ENCODE data around the gene FAM53A. TPM values are rescaled to one million over a fixed set of nuclear protein-coding genes. Genes with fewer than 3 reads are reported as not detected.

Gene FAM53A
- total RNA-seq, 1 donor from 2014 or later = 1.7 TPM

- TF ChIP-seq, protein P1, sequence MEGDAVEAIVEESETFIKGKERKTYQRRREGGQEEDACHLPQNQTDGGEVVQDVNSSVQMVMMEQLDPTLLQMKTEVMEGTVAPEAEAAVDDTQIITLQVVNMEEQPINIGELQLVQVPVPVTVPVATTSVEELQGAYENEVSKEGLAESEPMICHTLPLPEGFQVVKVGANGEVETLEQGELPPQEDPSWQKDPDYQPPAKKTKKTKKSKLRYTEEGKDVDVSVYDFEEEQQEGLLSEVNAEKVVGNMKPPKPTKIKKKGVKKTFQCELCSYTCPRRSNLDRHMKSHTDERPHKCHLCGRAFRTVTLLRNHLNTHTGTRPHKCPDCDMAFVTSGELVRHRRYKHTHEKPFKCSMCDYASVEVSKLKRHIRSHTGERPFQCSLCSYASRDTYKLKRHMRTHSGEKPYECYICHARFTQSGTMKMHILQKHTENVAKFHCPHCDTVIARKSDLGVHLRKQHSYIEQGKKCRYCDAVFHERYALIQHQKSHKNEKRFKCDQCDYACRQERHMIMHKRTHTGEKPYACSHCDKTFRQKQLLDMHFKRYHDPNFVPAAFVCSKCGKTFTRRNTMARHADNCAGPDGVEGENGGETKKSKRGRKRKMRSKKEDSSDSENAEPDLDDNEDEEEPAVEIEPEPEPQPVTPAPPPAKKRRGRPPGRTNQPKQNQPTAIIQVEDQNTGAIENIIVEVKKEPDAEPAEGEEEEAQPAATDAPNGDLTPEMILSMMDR (IDR thresholded peaks at IDR 0.05) = no peak
- H3K36me3 ChIP-seq = no peaks in the 10 kb centered on the region
- H3K9me3 ChIP-seq = no peaks in the 10 kb centered on the region
- DNase-seq = no peak
- H3K4me3 ChIP-seq = no peak overlapping the region
- no peaks in the 10 kb centered on the region for H3K4me1 ChIP-seq
- no peak for ATAC-seq
- intact Hi-C loops (cut with DNase I) = no loop called here
- no peaks in the 10 kb centered on the region for H3K27me3 ChIP-seq (ENCODE audit: low read depth)
- H3K27ac ChIP-seq = no peak overlapping the region
Measured at GRCh38 chr4:1640190-1640589, 43.9 kb downstream of the FAM53A start.

- no peaks in the 10 kb centered on the region for H3K9me3 ChIP-seq
- no peaks in the 10 kb centered on the region for H3K4me1 ChIP-seq
- no peak overlapping the region for H3K27ac ChIP-seq
- no peaks in the 10 kb centered on the region for H3K36me3 ChIP-seq
- intact Hi-C loops (cut with DNase I) = no loop called here
- H3K27me3 ChIP-seq (ENCODE audit: low read depth) = no peaks in the 10 kb centered on the region
- TF ChIP-seq, protein P1 (IDR thresholded peaks at IDR 0.05) = no peak
- no peak overlapping the region for H3K4me3 ChIP-seq
- no peak for ATAC-seq
- DNase-seq = no peak
Measured at GRCh38 chr4:1639299-1639868, 44.7 kb downstream of the FAM53A start.

DNA sequence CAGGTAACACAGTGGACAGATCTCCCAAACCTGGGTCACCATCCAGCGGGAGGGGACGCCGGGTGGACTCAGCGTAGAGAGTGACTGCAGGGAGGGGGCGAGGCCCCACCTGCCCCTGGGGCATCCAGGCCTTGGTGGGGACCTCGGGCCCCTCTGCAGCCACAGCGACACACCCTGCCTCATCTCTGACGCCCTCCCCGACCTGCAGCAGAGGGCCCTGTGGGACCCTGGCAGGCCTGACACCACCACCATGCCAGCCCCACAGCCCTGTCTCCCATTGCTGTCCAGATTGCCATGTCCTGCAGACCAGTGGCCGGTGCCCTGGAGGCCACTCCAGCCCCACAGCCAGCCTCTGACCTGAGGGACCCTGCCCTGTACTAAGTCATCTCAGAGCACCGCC lies 45.2 kb downstream of the FAM53A start:
- Histone ChIP-seq H3K4me3 (no peak overlapping the region), H3K4me1 (no peaks in the 10 kb centered on the region), H3K36me3 (no peaks in the 10 kb centered on the region), H3K9me3 (no peaks in the 10 kb centered on the region), H3K27ac (no peak overlapping the region), H3K27me3 (ENCODE audit: low read depth) (no peaks in the 10 kb centered on the region)
- peak in 1 of 2 donors; percentile 4 for ATAC-seq
- no peak for DNase-seq
- TF ChIP-seq, protein P1 (IDR thresholded peaks at IDR 0.05) = no peak
- intact Hi-C loops (cut with DNase I) = no loop called here

DNA sequence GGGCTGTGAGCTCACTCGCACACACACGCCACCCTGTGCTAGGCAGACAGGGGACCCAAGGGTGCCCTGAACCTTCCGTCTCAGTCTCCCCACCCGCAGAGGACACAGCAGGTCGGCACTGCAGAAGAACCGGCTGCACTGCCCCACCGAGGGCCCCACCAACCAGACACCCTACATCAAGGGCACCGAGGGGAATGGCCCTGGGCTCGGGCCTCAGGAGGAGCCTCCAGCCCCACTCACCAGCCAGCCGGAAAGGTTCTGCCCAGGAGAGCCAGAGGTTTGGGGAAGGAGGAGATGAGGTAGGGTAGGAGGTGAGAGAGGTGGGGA lies 45.9 kb downstream of the FAM53A start:
- H3K9me3 ChIP-seq = no peaks in the 10 kb centered on the region
- H3K36me3 ChIP-seq = no peaks in the 10 kb centered on the region
- intact Hi-C loops (cut with DNase I) = no loop called here
- H3K27me3 ChIP-seq (ENCODE audit: low read depth) = no peaks in the 10 kb centered on the region
- ATAC-seq (no peak), DNase-seq (no peak)
- H3K27ac ChIP-seq = no peak overlapping the region
- no peaks in the 10 kb centered on the region for H3K4me1 ChIP-seq
- H3K4me3 ChIP-seq = no peak overlapping the region
- TF ChIP-seq, protein P1 (IDR thresholded peaks at IDR 0.05) = no peak

DNA sequence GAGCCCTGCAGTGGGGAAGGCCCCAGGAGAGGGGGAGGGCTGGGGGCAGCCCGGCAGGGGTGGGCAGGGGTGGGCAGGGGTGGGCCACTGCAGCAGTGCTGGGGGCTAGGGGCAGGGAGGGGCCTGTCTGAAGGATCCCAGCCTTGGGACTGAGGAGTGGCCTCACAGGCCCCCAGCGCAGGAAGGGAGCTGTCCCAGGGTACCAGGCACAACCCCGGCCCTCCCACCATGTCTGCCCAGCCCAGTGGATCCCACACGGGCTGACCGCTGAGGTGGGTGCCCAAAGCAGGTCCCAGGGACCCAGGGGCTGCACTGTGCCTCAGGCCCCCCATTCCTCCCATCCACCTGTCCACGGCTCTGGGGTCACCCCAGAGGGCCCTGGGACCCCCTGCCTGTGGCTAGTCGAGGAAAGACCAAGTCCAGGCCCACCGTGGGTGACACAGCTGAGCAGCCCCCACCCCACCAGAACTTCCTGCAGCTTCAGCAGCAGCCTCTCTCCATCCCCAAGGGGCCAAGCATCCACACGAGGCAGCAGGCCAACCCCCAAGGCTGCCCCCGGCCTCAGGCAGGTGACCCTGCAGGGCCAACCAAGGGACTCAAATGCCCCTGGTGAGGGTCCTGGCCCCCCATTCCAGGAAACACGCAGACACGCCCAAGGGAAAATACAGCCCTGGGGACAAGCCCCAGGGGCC lies 46.4 kb downstream of the FAM53A start:
- DNase-seq = no peak
- ATAC-seq = peak in 1 of 2 donors; percentile 13
- no peaks in the 10 kb centered on the region for H3K4me1 ChIP-seq
- no peaks in the 10 kb centered on the region for H3K9me3 ChIP-seq
- intact Hi-C loops (cut with DNase I) = no loop called here
- no peaks in the 10 kb centered on the region for H3K36me3 ChIP-seq
- TF ChIP-seq, protein P1 (IDR thresholded peaks at IDR 0.05) = no peak
- no peak overlapping the region for H3K27ac ChIP-seq
- H3K27me3 ChIP-seq (ENCODE audit: low read depth) = no peaks in the 10 kb centered on the region
- H3K4me3 ChIP-seq = no peak overlapping the region

Measured in lower lobe of right lung (tissue), 2 donors.